Measurements from ENCODE around the gene FAM210A. TPM values are rescaled to one million over a fixed set of nuclear protein-coding genes. Genes with fewer than 3 reads are reported as not detected.

Gene FAM210A
- total and polyA plus RNA-seq, 2 donors: 8.2 to 27.3 TPM

- Histone ChIP-seq H3K36me3 (ENCODE audit: insufficient read depth) (no peaks in the 10 kb centered on the region), H3K4me3 (ENCODE audit: low read depth, low read length) (no peak overlapping the region), H3K27ac (ENCODE audit: low read depth) (no peak overlapping the region), H3K4me1 (ENCODE audit: insufficient read depth) (no peaks in the 10 kb centered on the region)
- no peak for DNase-seq (ENCODE audit: extremely low spot score)
- WGBS: 95% methylated on average over 4 of the region's 4 CpGs
These were observed 78.6 kb downstream of the FAM210A start for GRCh38 chr18:13647761-13648160.

- Histone ChIP-seq H3K4me1 (ENCODE audit: insufficient read depth) (peaks cover 1% of the 10 kb centered on the region), H3K4me3 (ENCODE audit: low read depth, low read length) (no peak overlapping the region), H3K36me3 (ENCODE audit: insufficient read depth) (no peaks in the 10 kb centered on the region), H3K27ac (ENCODE audit: low read depth) (no peak overlapping the region)
- DNase-seq (ENCODE audit: extremely low spot score): no peak
- WGBS: 74% methylated on average over 4 of the region's 4 CpGs
These were observed 79.7 kb downstream of the FAM210A start for GRCh38 chr18:13646633-13647032.

- H3K4me3 ChIP-seq (ENCODE audit: low read depth, low read length): no peak overlapping the region
- H3K4me1 ChIP-seq (ENCODE audit: insufficient read depth): peaks cover 1% of the 10 kb centered on the region
- WGBS: 95% methylated on average over 16 of the region's 16 CpGs
- no peaks in the 10 kb centered on the region for H3K36me3 ChIP-seq (ENCODE audit: insufficient read depth)
- no peak overlapping the region for H3K27ac ChIP-seq (ENCODE audit: low read depth)
- DNase-seq (ENCODE audit: extremely low spot score): no peak
These were observed 81.3 kb downstream of the FAM210A start for GRCh38 chr18:13645093-13645492.

GRCh38 chr18:13643261-13643751 is 83.1 kb downstream of the FAM210A start:
- 74% methylated on average over 16 of the region's 16 CpGs for WGBS
- Histone ChIP-seq H3K36me3 (ENCODE audit: insufficient read depth) (no peaks in the 10 kb centered on the region), H3K27ac (ENCODE audit: low read depth) (no peak overlapping the region), H3K4me3 (ENCODE audit: low read depth, low read length) (no peak overlapping the region), H3K4me1 (ENCODE audit: insufficient read depth) (peaks cover 1% of the 10 kb centered on the region)
- DNase-seq (ENCODE audit: extremely low spot score): no peak

GRCh38 chr18:13642440-13642827 is 83.9 kb downstream of the FAM210A start:
- no peak overlapping the region for H3K4me3 ChIP-seq (ENCODE audit: low read depth, low read length)
- DNase-seq (ENCODE audit: extremely low spot score): no peak
- no peaks in the 10 kb centered on the region for H3K36me3 ChIP-seq (ENCODE audit: insufficient read depth)
- H3K4me1 ChIP-seq (ENCODE audit: insufficient read depth): peaks cover 1% of the 10 kb centered on the region
- H3K27ac ChIP-seq (ENCODE audit: low read depth): no peak overlapping the region
- 93% methylated on average over 15 of the region's 15 CpGs for WGBS

GRCh38 chr18:13641551-13642439 is 84.6 kb downstream of the FAM210A start:
- H3K36me3 ChIP-seq (ENCODE audit: insufficient read depth): no peaks in the 10 kb centered on the region
- 24% methylated on average over 84 of the region's 84 CpGs for WGBS
- H3K4me3 ChIP-seq (ENCODE audit: low read depth, low read length): peak overlapping the region; percentile 38
- no peak overlapping the region for H3K27ac ChIP-seq (ENCODE audit: low read depth)
- no peak for DNase-seq (ENCODE audit: extremely low spot score)
- peaks cover 1% of the 10 kb centered on the region for H3K4me1 ChIP-seq (ENCODE audit: insufficient read depth)

GRCh38 chr18:13640266-13640860 is 86.0 kb downstream of the FAM210A start:
- DNase-seq (ENCODE audit: extremely low spot score): no peak
- 84% methylated on average over 10 of the region's 10 CpGs for WGBS
- H3K4me3 ChIP-seq (ENCODE audit: low read depth, low read length): no peak overlapping the region
- H3K36me3 ChIP-seq (ENCODE audit: insufficient read depth): no peaks in the 10 kb centered on the region
- peaks cover 1% of the 10 kb centered on the region for H3K4me1 ChIP-seq (ENCODE audit: insufficient read depth)
- H3K27ac ChIP-seq (ENCODE audit: low read depth): no peak overlapping the region

- 87% methylated on average over 10 of the region's 10 CpGs for WGBS
- Histone ChIP-seq H3K4me1 (ENCODE audit: insufficient read depth) (peaks cover 1% of the 10 kb centered on the region), H3K36me3 (ENCODE audit: insufficient read depth) (no peaks in the 10 kb centered on the region), H3K4me3 (ENCODE audit: low read depth, low read length) (no peak overlapping the region), H3K27ac (ENCODE audit: low read depth) (no peak overlapping the region)
- DNase-seq (ENCODE audit: extremely low spot score): no peak
These were observed 87.4 kb downstream of the FAM210A start for GRCh38 chr18:13638719-13639595.

GRCh38 chr18:13635046-13635445 is 91.3 kb downstream of the FAM210A start:
- Histone ChIP-seq H3K4me3 (ENCODE audit: low read depth, low read length) (no peak overlapping the region), H3K27ac (ENCODE audit: low read depth) (no peak overlapping the region), H3K4me1 (ENCODE audit: insufficient read depth) (no peaks in the 10 kb centered on the region), H3K36me3 (ENCODE audit: insufficient read depth) (no peaks in the 10 kb centered on the region)
- WGBS: 81% methylated on average over 5 of the region's 5 CpGs
- DNase-seq (ENCODE audit: extremely low spot score): no peak

- Histone ChIP-seq H3K4me3 (ENCODE audit: low read depth, low read length) (no peak overlapping the region), H3K4me1 (ENCODE audit: insufficient read depth) (no peaks in the 10 kb centered on the region), H3K27ac (ENCODE audit: low read depth) (no peak overlapping the region), H3K36me3 (ENCODE audit: insufficient read depth) (no peaks in the 10 kb centered on the region)
- no peak for DNase-seq (ENCODE audit: extremely low spot score)
- 97% methylated on average over 5 of the region's 5 CpGs for WGBS
These were observed 92.7 kb downstream of the FAM210A start for GRCh38 chr18:13633700-13634099.

GRCh38 chr18:13630716-13631268 is 95.6 kb downstream of the FAM210A start:
- no peaks in the 10 kb centered on the region for H3K36me3 ChIP-seq (ENCODE audit: insufficient read depth)
- no peak for DNase-seq (ENCODE audit: extremely low spot score)
- WGBS: 90% methylated on average over 7 of the region's 7 CpGs
- no peak overlapping the region for H3K27ac ChIP-seq (ENCODE audit: low read depth)
- no peaks in the 10 kb centered on the region for H3K4me1 ChIP-seq (ENCODE audit: insufficient read depth)
- no peak overlapping the region for H3K4me3 ChIP-seq (ENCODE audit: low read depth, low read length)

GRCh38 chr18:13629841-13630715 is 96.3 kb downstream of the FAM210A start:
- H3K27ac ChIP-seq (ENCODE audit: low read depth): no peak overlapping the region
- 45% methylated on average over 8 of the region's 8 CpGs for WGBS

More at GRCh38 chr18:13629841-13630715, 96.3 kb downstream of the FAM210A start:
- peak; percentile 53 for DNase-seq (ENCODE audit: extremely low spot score)
- H3K4me1 ChIP-seq (ENCODE audit: insufficient read depth): no peaks in the 10 kb centered on the region
- no peak overlapping the region for H3K4me3 ChIP-seq (ENCODE audit: low read depth, low read length)
- H3K36me3 ChIP-seq (ENCODE audit: insufficient read depth): no peaks in the 10 kb centered on the region
